Liver (tissue), 9 donors: Measurements from ENCODE around the gene MAN2A1. TPM values are rescaled to one million over a fixed set of nuclear protein-coding genes. Genes with fewer than 3 reads are reported as not detected.

ENCODE experiments used
- DNase-seq: peaks from one replicate; pipeline ENCODE4 v3.0.0-alpha.2; 2017; ENCODE audit warnings: low spot score
- H3K27ac ChIP-seq, 2 donors: one replicate each; pipeline ENCODE4 v1.7.0; 2013; ENCODE audit warnings: inconsistent platforms in 2 of 2, low read length in 2 of 2, control low read depth in 1 of 2, low read depth in 1 of 2, mild to moderate bottlenecking in 1 of 2
- H3K27me3 ChIP-seq, 4 donors: one replicate each; pipeline versions ENCODE4 v1.6.1 to v1.7.0; 2013; ENCODE audit warnings: low read length in 3 of 4, inconsistent platforms in 1 of 4, mild to moderate bottlenecking in 1 of 4, moderate library complexity in 1 of 4; ENCODE audit not compliant: control insufficient read depth in 4 of 4, insufficient read depth in 4 of 4
- H3K36me3 ChIP-seq, 4 donors: one replicate each; pipeline versions ENCODE4 v1.6.1 to v1.7.0; 2013; ENCODE audit warnings: low read length in 3 of 4, mild to moderate bottlenecking in 3 of 4, low read depth in 1 of 4, moderate library complexity in 1 of 4; ENCODE audit not compliant: control insufficient read depth in 4 of 4, insufficient read depth in 3 of 4
- H3K4me1 ChIP-seq, 4 donors: one replicate each; pipeline versions ENCODE4 v1.6.1 to v1.7.0; 2013; ENCODE audit warnings: low read length in 3 of 4, mild to moderate bottlenecking in 3 of 4, moderate library complexity in 1 of 4; ENCODE audit not compliant: control insufficient read depth in 4 of 4, insufficient read depth in 4 of 4
- H3K4me3 ChIP-seq, 3 donors: one replicate each; pipeline versions ENCODE4 v1.6.1 to v1.7.0; 2013; ENCODE audit warnings: low read length in 3 of 3, control low read depth in 1 of 3, low read depth in 1 of 3, mild to moderate bottlenecking in 1 of 3
- H3K9ac ChIP-seq, 2 donors: one replicate each; pipeline ENCODE4 v1.7.0; 2013; ENCODE audit warnings: low read length in 2 of 2, mild to moderate bottlenecking in 2 of 2, moderate library complexity in 2 of 2, control low read depth in 1 of 2, low read depth in 1 of 2
- H3K9me3 ChIP-seq, 4 donors: one replicate each; pipeline versions ENCODE4 v1.6.1 to v1.7.0; 2013; ENCODE audit warnings: low read length in 3 of 4; ENCODE audit not compliant: control insufficient read depth in 4 of 4
- EGR1 ChIP-seq, 2 donors: IDR thresholded peaks; 2 replicates each; pipeline ENCODE4 v1.6.1; 2016 to 2018; ENCODE audit warnings: antibody characterized with exemption in 2 of 2, low read depth in 2 of 2
- FOXA2 ChIP-seq: IDR thresholded peaks from 2 replicates; pipeline ENCODE4 v1.6.1; 2016; ENCODE audit warnings: antibody characterized with exemption
- HNF4A ChIP-seq, 2 donors: conservative IDR thresholded peaks; 2 replicates each; pipeline ENCODE4 v1.6.1; 2016; ENCODE audit warnings: antibody characterized with exemption in 2 of 2, mild to moderate bottlenecking in 2 of 2
- NR2F2 ChIP-seq: IDR thresholded peaks from 2 replicates; pipeline ENCODE4 v1.6.1; 2016; ENCODE audit warnings: antibody characterized with exemption
- REST ChIP-seq: IDR thresholded peaks from 2 replicates; pipeline ENCODE4 v1.6.1; 2016; ENCODE audit warnings: antibody characterized with exemption, mild to moderate bottlenecking
- RXRA ChIP-seq, 2 donors: IDR thresholded peaks; 2 replicates each; pipeline ENCODE4 v1.6.1; 2017 to 2018; ENCODE audit warnings: antibody characterized with exemption in 2 of 2, mild to moderate bottlenecking in 1 of 2
- TAF1 ChIP-seq: conservative IDR thresholded peaks from 2 replicates; pipeline ENCODE4 v1.6.1; 2016; ENCODE audit warnings: antibody characterized with exemption, mild to moderate bottlenecking
- YY1 ChIP-seq: IDR thresholded peaks from 2 replicates; pipeline ENCODE4 v1.6.1; 2016; ENCODE audit warnings: antibody characterized with exemption, mild to moderate bottlenecking
- WGBS: extraction: QIAGEN DNeasy Blood & Tissue Kit; methylation state at CpG from one replicate; pipeline ENCODE4 v1.1.7; 2013; 5-methylcytosine and 5-hydroxymethylcytosine counted together
- polyA plus RNA-seq, 2 donors: library from polyadenylated mRNA; stranded (reverse) in 1 of 2; unstranded in 1 of 2; fragments of 200-250 nt in 1 of 2; fragments of >200 nt in 1 of 2; fragmentation: Nextera tagmentation in 1 of 2; extraction: Ambion mirVana in 1 of 2; gene quantifications; one replicate each; pipeline versions ENCODE4 v1.2.1 to v1.2.3, GENCODE V29; 2013 to 2015
- total RNA-seq, 2 donors: library from RNA; depleted of rRNA; stranded (reverse); fragments of >200 nt; gene quantifications; one replicate each; pipeline ENCODE4 v1.2.3, GENCODE V29; 2014
- TF ChIP-seq, protein P1 (sequence below): IDR thresholded peaks from 2 replicates; pipeline ENCODE4 v1.6.1; 2016; ENCODE audit warnings: antibody characterized with exemption
- donor health status: healthy.
- donor health status: healthy.
- donor health status: healthy.
- donor health status: healthy.
- donor health status: healthy.

The MAN2A1 gene
- total and polyA plus RNA-seq, 4 donors, result 21.4 to 82.8 (median 47.3) TPM

DNA sequence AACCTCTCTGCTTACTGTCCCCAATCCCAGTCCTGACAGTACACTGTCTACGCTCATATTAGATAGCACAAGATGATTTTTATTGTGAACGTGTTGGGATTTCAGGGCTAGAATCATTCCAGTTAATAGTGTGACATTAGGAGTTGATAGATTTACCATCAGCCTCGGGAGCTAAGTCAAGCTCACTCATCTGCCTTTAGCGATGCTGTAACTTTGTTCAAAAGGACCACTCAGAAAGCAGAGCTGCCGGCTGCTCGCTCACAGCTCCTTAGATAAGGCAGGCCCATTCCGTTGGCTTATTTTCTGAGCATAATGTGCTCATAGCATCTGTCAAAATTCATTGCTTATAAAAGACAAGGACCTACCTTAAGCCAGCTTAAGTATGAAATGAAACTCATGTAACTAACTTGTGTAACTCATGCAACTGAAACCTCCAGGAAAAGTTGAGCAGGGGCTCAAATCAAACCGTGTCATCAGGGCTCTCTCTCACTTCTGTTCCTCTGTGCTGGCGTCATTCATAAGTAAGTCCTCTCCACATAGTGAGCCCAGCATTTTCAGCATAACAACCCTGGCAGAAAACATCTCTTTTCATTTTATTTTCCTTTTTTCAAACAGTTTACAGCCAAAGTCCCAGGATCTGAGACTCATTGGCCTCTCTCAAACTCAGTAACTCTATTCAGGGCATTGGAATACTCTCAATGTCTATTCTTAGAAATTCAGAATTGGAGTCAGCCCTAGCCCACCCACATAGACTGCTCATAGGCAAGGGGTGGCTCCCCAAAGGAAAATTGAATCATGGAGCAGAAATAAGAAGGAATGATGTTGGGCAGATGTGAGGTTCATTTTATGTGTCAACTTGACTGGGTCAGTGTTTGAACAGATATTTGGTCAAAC, 208.8 kb downstream of the MAN2A1 start:
- no peaks in the 10 kb centered on the region for H3K27me3 ChIP-seq
- H3K36me3 ChIP-seq, result no peaks in the 10 kb centered on the region
- no peak for DNase-seq
- WGBS, result 91% methylated on average over 9 of the region's 9 CpGs
- H3K27ac ChIP-seq, result no peak overlapping the region
- no peak overlapping the region for H3K4me3 ChIP-seq
- H3K9ac ChIP-seq, result no peak overlapping the region
- TF ChIP-seq RXRA (IDR thresholded peaks at IDR 0.05) (no peak), FOXA2 (no peak), TAF1 (no peak), NR2F2 (no peak), EGR1 (IDR thresholded peaks at IDR 0.05; ENCODE audit: low read depth in 2 of 2) (no peak), YY1 (no peak)
- TF ChIP-seq, protein P1, sequence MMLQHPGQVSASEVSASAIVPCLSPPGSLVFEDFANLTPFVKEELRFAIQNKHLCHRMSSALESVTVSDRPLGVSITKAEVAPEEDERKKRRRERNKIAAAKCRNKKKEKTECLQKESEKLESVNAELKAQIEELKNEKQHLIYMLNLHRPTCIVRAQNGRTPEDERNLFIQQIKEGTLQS, result no peak
- H3K4me1 ChIP-seq, result peaks cover 11 to 46% (median 23%) of the 10 kb centered on the region in 4 donors
- no peaks in the 10 kb centered on the region for H3K9me3 ChIP-seq

- H3K27me3 ChIP-seq, result no peaks in the 10 kb centered on the region
- 85% methylated on average over 8 of the region's 8 CpGs for WGBS
These were observed 209.4 kb downstream of the MAN2A1 start for GRCh38 chr5:109899163-109899535.

DNA sequence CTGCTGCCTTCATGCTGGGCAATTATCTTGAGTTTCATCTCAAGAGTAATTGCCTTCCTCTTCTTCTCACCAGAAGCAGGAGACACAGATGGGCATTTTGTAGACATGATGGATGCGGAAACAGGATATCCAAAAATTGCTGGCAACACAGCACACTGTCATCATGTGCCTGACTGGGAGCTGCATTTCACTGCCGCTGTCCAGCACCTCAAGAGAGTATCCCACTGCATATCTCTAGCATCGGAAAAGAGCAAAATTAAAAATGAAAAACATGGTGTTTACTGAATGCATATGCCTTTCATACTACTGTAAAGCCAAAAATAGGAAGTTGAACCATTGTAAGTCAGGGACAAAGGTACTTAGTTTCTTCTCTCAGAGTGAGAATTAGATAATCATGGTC, 210.7 kb downstream of the MAN2A1 start:
- H3K4me3 ChIP-seq, result no peak overlapping the region
- no peak for DNase-seq
- H3K36me3 ChIP-seq, result no peaks in the 10 kb centered on the region
- 92% methylated on average over 3 of the region's 3 CpGs for WGBS
- peak overlapping the region; percentile 66 to 84 for H3K27ac ChIP-seq
- no peaks in the 10 kb centered on the region for H3K9me3 ChIP-seq
- H3K27me3 ChIP-seq, result no peaks in the 10 kb centered on the region
- H3K9ac ChIP-seq, result no peak overlapping the region
- TF ChIP-seq HNF4A (conservative IDR thresholded peaks at IDR 0.05) (no peak), REST (peak; percentile 98)
- TF ChIP-seq, protein P1, result no peak
- H3K4me1 ChIP-seq, result peaks cover 11 to 46% (median 23%) of the 10 kb centered on the region in 4 donors

More at GRCh38 chr5:109899163-109899535, 209.4 kb downstream of the MAN2A1 start:
- TF ChIP-seq FOXA2, result no peak
- no peak for TF ChIP-seq REST
- TF ChIP-seq EGR1 (IDR thresholded peaks at IDR 0.05; ENCODE audit: low read depth in 2 of 2), result no peak
- Histone ChIP-seq H3K4me3 (no peak overlapping the region), H3K4me1 (peaks cover 11 to 46% (median 23%) of the 10 kb centered on the region in 4 donors), H3K9ac (no peak overlapping the region), H3K27ac (no peak overlapping the region), H3K36me3 (no peaks in the 10 kb centered on the region), H3K9me3 (no peaks in the 10 kb centered on the region)
- DNase-seq, result no peak
